ENCODE results near the gene NCEH1.
"Not testable (repeated sequence)": the region's sequence is repeated elsewhere in the genome, so short reads cannot be mapped to it uniquely, and the experiment has no call there.

The NCEH1 gene

GRCh38 chr3:172710664-172711453, at the start of gene NCEH1:
TSS of gene NCEH1 (minus strand) at chr3:172711067. CDS start at chr3:172710984, 83 bp downstream.
- peak; percentile 62 for DNase-seq

- DNase-seq = not testable (repeated sequence)
These were observed 49.5 kb upstream of the NCEH1 start for GRCh38 chr3:172760416-172760815.

GRCh38 chr3:172753125-172753524, 42.3 kb upstream of the NCEH1 start:
- DNase-seq = no peak

GRCh38 chr3:172752651-172753050, 41.8 kb upstream of the NCEH1 start:
- DNase-seq = no peak

GRCh38 chr3:172751175-172751704, 40.4 kb upstream of the NCEH1 start:
- DNase-seq = no peak

GRCh38 chr3:172750368-172751174, 39.7 kb upstream of the NCEH1 start, which contains the start of gene ECT2:
TSS of gene ECT2 (plus strand) at chr3:172750726. CDS start at chr3:172754531, 3,805 bp downstream.
- peak; percentile 92 for DNase-seq

GRCh38 chr3:172750069-172750367, 39.2 kb upstream of the NCEH1 start:
- DNase-seq = no peak

GRCh38 chr3:172749230-172749965, 38.5 kb upstream of the NCEH1 start:
- DNase-seq = no peak

GRCh38 chr3:172746475-172746874, 35.6 kb upstream of the NCEH1 start:
- no peak for DNase-seq

- no peak for DNase-seq
These were observed 28.6 kb upstream of the NCEH1 start for GRCh38 chr3:172739462-172739861.

- no peak for DNase-seq
These were observed 24.1 kb upstream of the NCEH1 start for GRCh38 chr3:172735014-172735413.

GRCh38 chr3:172726380-172726779, 15.5 kb upstream of the NCEH1 start:
- DNase-seq = no peak

- not testable (repeated sequence) for DNase-seq
These were observed 11.7 kb upstream of the NCEH1 start for GRCh38 chr3:172722536-172723040.

- no peak for DNase-seq
These were observed 6.7 kb upstream of the NCEH1 start for GRCh38 chr3:172717493-172718088.

GRCh38 chr3:172716476-172716875, 5.6 kb upstream of the NCEH1 start:
- DNase-seq = no peak

GRCh38 chr3:172713316-172713715, 2.4 kb upstream of the NCEH1 start:
- no peak for DNase-seq

GRCh38 chr3:172711454-172711795, 558 bp upstream of the NCEH1 start:
- no peak for DNase-seq

GRCh38 chr3:172709774-172710663, 848 bp downstream of the NCEH1 start:
- no peak for DNase-seq

- no peak for DNase-seq
These were observed 1.7 kb downstream of the NCEH1 start for GRCh38 chr3:172708921-172709773.

- no peak for DNase-seq
These were observed 2.9 kb downstream of the NCEH1 start for GRCh38 chr3:172707967-172708366.

GRCh38 chr3:172707030-172707429, 3.8 kb downstream of the NCEH1 start:
- DNase-seq = no peak
